H9 (cell line): ENCODE data around the gene ALOX15B. TPM values are rescaled to one million over a fixed set of nuclear protein-coding genes. Genes with fewer than 3 reads are reported as not detected.

Experiments used
- DNase-seq: peaks from one replicate; pipeline ENCODE4 v3.0.0-alpha.2; 2017
- H2AFZ ChIP-seq: one replicate; pipeline ENCODE4 v1.6.1; 2013; ENCODE audit warnings: mild to moderate bottlenecking, low read length, control low read depth, moderate library complexity
- H2AK5ac ChIP-seq: 2 replicates; pipeline ENCODE4 v1.6.1; 2013; ENCODE audit warnings: low read length, control low read depth, mixed read lengths; ENCODE audit not compliant: insufficient read length
- H2BK120ac ChIP-seq: one replicate; pipeline ENCODE4 v1.6.1; 2013; ENCODE audit warnings: low read depth, mild to moderate bottlenecking, low read length, control low read depth, inconsistent platforms; ENCODE audit not compliant: poor library complexity, severe bottlenecking
- H2BK12ac ChIP-seq: 2 replicates; pipeline ENCODE4 v1.6.1; 2013; ENCODE audit warnings: low read length, control low read depth, mixed read lengths, low read depth; ENCODE audit not compliant: insufficient read length
- H2BK15ac ChIP-seq: 2 replicates; pipeline ENCODE4 v1.6.1; 2013; ENCODE audit warnings: low read depth, low read length, control low read depth
- H2BK20ac ChIP-seq: one replicate; pipeline ENCODE4 v1.6.1; 2013; ENCODE audit warnings: low read depth, mild to moderate bottlenecking, low read length, control low read depth, inconsistent platforms; ENCODE audit not compliant: poor library complexity, severe bottlenecking
- H2BK5ac ChIP-seq: 2 replicates; pipeline ENCODE4 v1.6.1; 2013; ENCODE audit warnings: low read length, control low read depth, mixed read lengths; ENCODE audit not compliant: insufficient read length
- H3K14ac ChIP-seq: 2 replicates; pipeline ENCODE4 v1.6.1; 2013; ENCODE audit warnings: low read length, control low read depth; ENCODE audit not compliant: insufficient read depth
- H3K18ac ChIP-seq: 2 replicates; pipeline ENCODE4 v1.6.1; 2013; ENCODE audit warnings: low read depth, mild to moderate bottlenecking, mixed read lengths, low read length, control low read depth; ENCODE audit not compliant: insufficient read length
- H3K23ac ChIP-seq: 2 replicates; pipeline ENCODE4 v1.6.1; 2013; ENCODE audit warnings: low read length, control low read depth, mixed read lengths, low read depth; ENCODE audit not compliant: insufficient read length
- H3K23me2 ChIP-seq: 2 replicates; pipeline ENCODE4 v1.6.1; 2013; ENCODE audit warnings: low read depth, mild to moderate bottlenecking, mixed read lengths, low read length, control low read depth; ENCODE audit not compliant: insufficient read length, poor library complexity, severe bottlenecking
- H3K27ac ChIP-seq: 2 replicates; pipeline ENCODE4 v1.5.1; 2013; ENCODE audit warnings: low read length, control low read depth, mixed read lengths, low read depth; ENCODE audit not compliant: insufficient read length
- H3K27me3 ChIP-seq: 2 replicates; pipeline ENCODE4 v1.6.1; 2013; ENCODE audit warnings: low read length, control low read depth, inconsistent platforms; ENCODE audit not compliant: insufficient read depth
- H3K4ac ChIP-seq: 2 replicates; pipeline ENCODE4 v1.6.1; 2013; ENCODE audit warnings: low read depth, mild to moderate bottlenecking, control low read depth, inconsistent platforms, low read length, moderate library complexity
- H3K4me1 ChIP-seq: 2 replicates; pipeline ENCODE4 v1.6.1; 2013; ENCODE audit warnings: low read length, control low read depth, inconsistent platforms; ENCODE audit not compliant: insufficient read depth
- H3K4me2 ChIP-seq: 2 replicates; pipeline ENCODE4 v1.6.1; 2013; ENCODE audit warnings: low read length, control low read depth, mixed read lengths; ENCODE audit not compliant: insufficient read length, insufficient read depth
- H3K56ac ChIP-seq: 2 replicates; pipeline ENCODE4 v1.6.1; 2013; ENCODE audit warnings: low read depth, mild to moderate bottlenecking, mixed read lengths, low read length, control low read depth; ENCODE audit not compliant: insufficient read length
- H3K79me1 ChIP-seq: 2 replicates; pipeline ENCODE4 v1.6.1; 2013; ENCODE audit warnings: low read depth, mild to moderate bottlenecking, moderate library complexity, low read length, control low read depth, inconsistent platforms; ENCODE audit not compliant: insufficient read depth, poor library complexity, severe bottlenecking
- H3K79me2 ChIP-seq: 2 replicates; pipeline ENCODE4 v1.6.1; 2013; ENCODE audit warnings: low read length, control low read depth, inconsistent platforms; ENCODE audit not compliant: insufficient read depth
- H3K9ac ChIP-seq: 2 replicates; pipeline ENCODE4 v1.6.1; 2013; ENCODE audit warnings: low read length, control low read depth, mixed read lengths; ENCODE audit not compliant: insufficient read length; ENCODE audit errors: extremely low read depth
- H3K9me3 ChIP-seq: one replicate; pipeline ENCODE4 v1.6.1; 2013; ENCODE audit warnings: low read depth, low read length, inconsistent platforms; ENCODE audit not compliant: control insufficient read depth
- H3T11ph ChIP-seq: one replicate; pipeline ENCODE4 v1.6.1; 2013; ENCODE audit warnings: mild to moderate bottlenecking, low read length, control low read depth, inconsistent platforms
- H4K20me1 ChIP-seq: one replicate; pipeline ENCODE4 v1.6.1; 2013; ENCODE audit not compliant: control insufficient read depth, insufficient read length, insufficient read depth
- H4K5ac ChIP-seq: 2 replicates; pipeline ENCODE4 v1.6.1; 2013; ENCODE audit warnings: low read depth, mild to moderate bottlenecking, mixed read lengths, low read length, control low read depth; ENCODE audit not compliant: insufficient read length
- H4K8ac ChIP-seq: replicated peaks from 2 replicates; pipeline ENCODE4 v1.6.1; 2013; ENCODE audit warnings: low read length, control low read depth, mixed read lengths, low read depth; ENCODE audit not compliant: insufficient read length
- H4K91ac ChIP-seq: 2 replicates; pipeline ENCODE4 v1.6.1; 2013; ENCODE audit warnings: low read depth, mild to moderate bottlenecking, moderate library complexity, mixed read lengths, low read length, control low read depth; ENCODE audit not compliant: insufficient read length
- H3K27ac Mint-ChIP-seq, 3 experiments: 2 replicates in 2 of 3; 3 replicates in 1 of 3; pipeline ENCODE4 v1.8.0; 2020 to 2021; ENCODE audit warnings: mixed read lengths in 3 of 3, mild to moderate bottlenecking in 1 of 3, moderate library complexity in 1 of 3
- H3K27me3 Mint-ChIP-seq: 2 replicates; pipeline ENCODE4 v1.8.0; 2021; ENCODE audit warnings: low read depth, mild to moderate bottlenecking, moderate library complexity, mixed read lengths
- H3K36me3 Mint-ChIP-seq, 3 experiments: 2 replicates in 2 of 3; 3 replicates in 1 of 3; pipeline ENCODE4 v1.8.0; 2020 to 2021; ENCODE audit warnings: low read depth in 3 of 3, mixed read lengths in 3 of 3; ENCODE audit not compliant: insufficient read depth in 1 of 3
- H3K4me1 Mint-ChIP-seq, 2 experiments: 2 replicates each; pipeline ENCODE4 v1.8.0; 2020; ENCODE audit warnings: mixed read lengths in 2 of 2
- H3K4me3 Mint-ChIP-seq, 2 experiments: 2 replicates in 1 of 2; 3 replicates in 1 of 2; pipeline ENCODE4 v1.8.0; 2020 to 2021; ENCODE audit warnings: mild to moderate bottlenecking in 2 of 2, mixed read lengths in 2 of 2, moderate library complexity in 1 of 2
- H3K9me3 Mint-ChIP-seq, 2 experiments: 2 replicates in 1 of 2; 3 replicates in 1 of 2; pipeline ENCODE4 v1.8.0; 2020; ENCODE audit warnings: mild to moderate bottlenecking in 2 of 2, mixed read lengths in 2 of 2, moderate library complexity in 1 of 2
- CTCF ChIP-seq: fragments of 200-600 bp; sonication (generic); conservative IDR thresholded peaks from 3 replicates; pipeline ENCODE4 v1.8.0; 2021; ENCODE audit warnings: antibody characterized with exemption, mild to moderate bottlenecking
- WGBS: extraction: QIAGEN DNeasy Blood & Tissue Kit; methylation state at CpG from one replicate; pipeline ENCODE4 v1.1.7; 2013; ENCODE audit warnings: missing lambda C conversion rate, low lambda C conversion rate, mixed read lengths; ENCODE audit not compliant: insufficient read length; ENCODE audit errors: extremely low coverage; 5-methylcytosine and 5-hydroxymethylcytosine counted together
- total RNA-seq: library from RNA; stranded (reverse); gene quantifications from 2 replicates; pipeline ENCODE4 v1.2.1, GENCODE V29; 2021

The ALOX15B gene
- total RNA-seq, 1 experiment from 2014 or later, result not detected

GRCh38 chr17:8059131-8059530, 20.3 kb downstream of the ALOX15B start:
- no peaks in the 10 kb centered on the region for H3K9me3 Mint-ChIP-seq
- Histone ChIP-seq H4K20me1 (no peaks in the 10 kb centered on the region), H3K23me2 (peaks cover 10% of the 10 kb centered on the region), H2BK12ac (no peak overlapping the region), H3K27ac (no peak overlapping the region), H3K56ac (no peak overlapping the region), H3K4ac (no peak overlapping the region), H3K14ac (no peak overlapping the region), H3K9ac (no peak overlapping the region), H3T11ph (no peak overlapping the region), H2BK5ac (no peak overlapping the region), H2AFZ (no peak overlapping the region), H2BK120ac (no peak overlapping the region), H2AK5ac (no peak overlapping the region), H3K9me3 (no peaks in the 10 kb centered on the region), H2BK20ac (no peak overlapping the region), H2BK15ac (no peak overlapping the region), H4K8ac (no peak overlapping the region), H3K79me1 (no peaks in the 10 kb centered on the region), H3K18ac (no peak overlapping the region), H4K5ac (no peak overlapping the region), H3K23ac (no peak overlapping the region), H4K91ac (no peak overlapping the region), H3K4me1 (peaks cover 3% of the 10 kb centered on the region; the same call in 1 of the 2 replicates), H3K79me2 (no peaks in the 10 kb centered on the region), H3K4me2 (no peak overlapping the region), H3K27me3 (peaks cover 13% of the 10 kb centered on the region; the same call in 1 of the 2 replicates)
- H3K27me3 Mint-ChIP-seq, result peaks cover 75% of the 10 kb centered on the region
- no peak for DNase-seq
- no CpG with 5 or more reads among the region's 7 CpGs for WGBS
- H3K4me3 Mint-ChIP-seq, result no peak overlapping the region
- peaks cover 35 to 38% of the 10 kb centered on the region in 2 experiments for H3K4me1 Mint-ChIP-seq
- TF ChIP-seq CTCF, result no peak
- no peaks in the 10 kb centered on the region for H3K36me3 Mint-ChIP-seq
- no peak overlapping the region for H3K27ac Mint-ChIP-seq
